NT2/D1 (cell line): ENCODE results near the gene B4GALT1.

Source experiments
- YY1 ChIP-seq: IDR thresholded peaks from 2 replicates; pipeline ENCODE4 v1.6.1; 2011; ENCODE audit not compliant: insufficient read length, insufficient read depth
- ZNF274 ChIP-seq: IDR thresholded peaks from 2 replicates; pipeline ENCODE4 v1.6.1; 2011; ENCODE audit warnings: mild to moderate bottlenecking, low read depth, low read length

DNA sequence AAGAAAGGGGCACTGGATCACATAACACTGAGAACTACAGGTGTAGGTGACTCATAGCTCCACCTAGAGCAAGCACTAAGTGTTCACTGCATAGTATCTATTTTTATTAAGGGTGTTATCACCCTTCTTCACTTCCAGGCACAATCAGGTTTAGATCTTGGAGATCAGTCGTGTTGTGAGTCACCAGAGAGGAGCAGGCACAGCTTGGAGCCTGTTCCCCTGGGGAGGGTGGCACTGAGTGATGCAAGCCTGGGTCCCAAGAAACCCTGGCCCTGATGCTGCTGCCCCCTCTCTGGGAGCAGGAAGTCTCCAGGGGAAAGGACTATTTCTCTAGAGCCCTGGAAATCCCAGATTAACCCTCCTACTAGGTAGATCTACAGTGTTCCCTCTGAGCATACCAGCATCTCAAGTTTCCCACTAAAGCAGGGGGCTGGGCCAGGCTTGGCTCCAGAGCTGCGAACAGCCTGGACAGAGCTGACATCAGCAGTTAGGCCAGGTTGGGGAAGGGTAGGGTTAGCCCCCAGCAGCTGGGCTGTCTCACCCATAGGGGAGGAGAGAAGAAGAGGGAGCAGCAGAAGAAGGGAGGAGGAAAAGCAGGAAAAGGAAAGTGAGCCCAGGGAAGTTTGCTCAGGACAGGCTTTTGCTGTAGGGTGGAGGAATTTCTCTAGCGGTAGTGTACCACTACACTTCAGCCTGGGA lies 44.7 kb upstream of the B4GALT1 start:
- TF ChIP-seq ZNF274: no peak
- no peak for TF ChIP-seq YY1
